ENCODE measurements around the gene ATXN1. TPM values are rescaled to one million over a fixed set of nuclear protein-coding genes. Genes with fewer than 3 reads are reported as not detected.

The ATXN1 gene
- total RNA-seq, 1 donor from 2014 or later = 6.1 TPM

DNA sequence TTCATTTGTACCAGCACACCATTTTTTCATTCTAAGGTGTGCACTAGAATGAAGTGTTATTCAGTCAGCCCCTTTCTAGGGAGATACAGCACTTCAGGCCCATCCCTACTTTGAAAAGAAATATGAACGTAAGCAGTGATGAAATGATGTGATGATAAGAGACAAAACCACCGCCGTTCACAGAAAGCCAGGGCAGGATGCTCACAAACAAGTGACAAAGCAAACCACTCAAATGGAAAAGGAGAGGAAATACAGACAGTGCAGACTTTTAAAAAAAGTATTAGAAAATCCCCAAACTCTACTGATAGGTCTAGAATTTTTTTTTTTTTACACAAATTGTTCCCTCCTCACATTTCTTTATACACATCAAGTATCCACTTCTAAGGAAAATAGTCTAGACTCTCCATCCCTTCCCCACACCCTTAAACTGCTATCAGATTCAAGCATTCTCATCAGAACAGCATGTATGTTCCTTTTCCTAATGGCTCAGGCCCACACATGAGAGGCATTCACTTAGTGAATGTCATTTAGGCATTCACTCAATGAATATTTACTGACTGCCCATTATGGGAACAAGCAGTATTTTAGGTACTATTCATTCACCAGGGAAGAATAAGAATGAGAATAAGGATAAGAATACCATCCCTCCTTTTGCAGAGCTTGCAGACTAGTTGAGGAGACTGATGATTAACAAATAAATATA lies 279.4 kb downstream of the ATXN1 start:
- no peak overlapping the region for H3K4me3 ChIP-seq (ENCODE audit: low read depth, low read length)
- DNase-seq (ENCODE audit: low read depth) = no peak
- TF ChIP-seq, protein P1, sequence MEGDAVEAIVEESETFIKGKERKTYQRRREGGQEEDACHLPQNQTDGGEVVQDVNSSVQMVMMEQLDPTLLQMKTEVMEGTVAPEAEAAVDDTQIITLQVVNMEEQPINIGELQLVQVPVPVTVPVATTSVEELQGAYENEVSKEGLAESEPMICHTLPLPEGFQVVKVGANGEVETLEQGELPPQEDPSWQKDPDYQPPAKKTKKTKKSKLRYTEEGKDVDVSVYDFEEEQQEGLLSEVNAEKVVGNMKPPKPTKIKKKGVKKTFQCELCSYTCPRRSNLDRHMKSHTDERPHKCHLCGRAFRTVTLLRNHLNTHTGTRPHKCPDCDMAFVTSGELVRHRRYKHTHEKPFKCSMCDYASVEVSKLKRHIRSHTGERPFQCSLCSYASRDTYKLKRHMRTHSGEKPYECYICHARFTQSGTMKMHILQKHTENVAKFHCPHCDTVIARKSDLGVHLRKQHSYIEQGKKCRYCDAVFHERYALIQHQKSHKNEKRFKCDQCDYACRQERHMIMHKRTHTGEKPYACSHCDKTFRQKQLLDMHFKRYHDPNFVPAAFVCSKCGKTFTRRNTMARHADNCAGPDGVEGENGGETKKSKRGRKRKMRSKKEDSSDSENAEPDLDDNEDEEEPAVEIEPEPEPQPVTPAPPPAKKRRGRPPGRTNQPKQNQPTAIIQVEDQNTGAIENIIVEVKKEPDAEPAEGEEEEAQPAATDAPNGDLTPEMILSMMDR (conservative IDR thresholded peaks at IDR 0.05; ENCODE audit: low read depth, low read length) = no peak

DNA sequence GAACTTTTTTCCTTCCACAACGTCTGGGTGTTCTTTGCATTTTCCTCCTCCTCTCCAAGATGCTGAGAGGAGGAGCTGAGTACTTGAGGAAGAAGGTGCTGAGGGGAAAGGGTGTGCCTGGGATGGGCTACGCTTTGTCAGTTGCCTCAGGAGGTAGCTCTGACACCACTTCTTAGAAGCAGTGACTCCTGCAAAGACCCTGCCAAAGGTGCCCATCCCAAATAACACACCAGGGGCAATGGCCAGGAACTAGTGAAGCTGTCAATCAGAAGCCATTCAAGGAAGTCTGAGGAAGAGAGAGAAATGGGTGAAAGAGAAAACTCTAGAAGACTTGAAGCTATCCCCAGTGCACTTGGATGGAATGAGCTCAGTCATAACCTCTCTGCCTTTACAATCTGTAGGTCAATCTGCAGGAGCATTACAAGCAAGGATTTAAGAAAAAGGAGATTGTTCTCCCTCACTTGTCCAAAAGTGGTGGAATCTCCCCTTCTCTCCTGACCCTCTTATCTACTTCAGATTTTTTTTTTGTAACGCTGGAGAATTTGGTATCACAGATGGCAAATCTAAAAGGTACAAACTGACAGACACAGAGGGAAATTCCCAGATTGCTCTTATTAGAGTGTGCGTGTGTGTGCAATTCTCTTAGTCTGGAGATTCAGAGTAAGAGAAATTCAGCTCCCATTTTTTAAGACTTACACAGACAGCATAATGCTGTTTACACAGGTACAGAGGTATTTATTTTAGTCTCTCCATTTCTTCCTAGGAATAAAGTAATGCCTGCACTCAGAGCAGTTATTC lies 280.3 kb downstream of the ATXN1 start:
- TF ChIP-seq, protein P1 (conservative IDR thresholded peaks at IDR 0.05; ENCODE audit: low read depth, low read length) = no peak
- no peak for DNase-seq (ENCODE audit: low read depth)
- no peak overlapping the region for H3K4me3 ChIP-seq (ENCODE audit: low read depth, low read length)

DNA sequence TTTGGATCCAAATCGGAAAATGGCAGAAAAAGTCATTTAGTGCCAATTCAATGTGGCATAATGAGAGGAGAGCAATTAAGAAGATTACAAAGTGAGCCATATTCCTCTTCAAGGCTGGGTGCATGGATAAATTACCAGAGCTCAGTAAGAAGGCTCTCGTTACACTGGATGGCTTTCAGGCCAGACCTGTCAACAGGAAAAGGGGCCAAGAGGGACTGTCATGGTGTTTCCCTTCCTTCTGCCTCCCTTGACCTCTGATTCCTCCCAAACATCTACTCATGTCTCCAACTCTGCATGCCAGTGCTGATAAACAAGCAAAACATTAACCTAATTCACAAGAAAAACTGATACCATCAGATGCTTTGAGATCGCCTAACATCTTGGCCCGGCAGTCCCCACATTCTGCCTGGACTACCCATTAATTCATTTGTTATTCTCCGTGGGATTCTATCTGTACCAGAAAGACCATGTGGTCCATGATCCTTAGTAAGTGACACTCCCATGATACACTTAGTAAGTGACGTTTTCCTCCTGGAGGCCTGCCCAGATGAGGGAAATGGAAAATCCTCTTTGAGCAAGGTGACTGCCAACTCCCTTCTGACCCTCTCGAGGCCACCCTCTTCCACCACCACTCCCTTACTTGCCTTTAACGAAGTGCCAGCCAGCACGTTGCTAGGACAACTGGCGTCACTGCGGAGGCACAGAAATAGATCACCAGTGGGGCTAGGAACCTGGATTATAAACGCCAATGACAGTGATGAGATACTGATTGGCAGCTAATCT lies 283.7 kb downstream of the ATXN1 start:
- DNase-seq (ENCODE audit: low read depth) = no peak
- no peak overlapping the region for H3K4me3 ChIP-seq (ENCODE audit: low read depth, low read length)
- TF ChIP-seq, protein P1 (conservative IDR thresholded peaks at IDR 0.05; ENCODE audit: low read depth, low read length) = no peak

DNA sequence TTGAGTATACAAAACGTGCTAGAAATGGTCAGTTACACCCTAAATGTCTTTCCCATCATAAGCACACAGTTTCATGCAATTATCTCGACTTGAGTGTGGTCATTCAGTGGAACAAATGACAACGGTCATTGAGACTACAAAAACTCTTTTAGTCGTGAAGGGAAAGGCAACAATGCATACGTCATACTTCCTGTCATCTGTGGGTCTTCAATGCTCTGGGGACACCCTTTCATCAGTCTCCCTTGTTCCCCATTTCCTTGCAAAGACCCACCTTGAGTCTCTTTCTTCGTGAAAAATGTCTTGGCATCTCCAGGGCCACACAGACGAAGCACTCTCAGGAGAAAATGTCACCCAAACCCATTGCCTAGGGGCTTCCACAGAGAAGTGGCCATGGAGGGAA lies 284.4 kb downstream of the ATXN1 start:
- no peak for DNase-seq (ENCODE audit: low read depth)
- H3K4me3 ChIP-seq (ENCODE audit: low read depth, low read length) = no peak overlapping the region
- TF ChIP-seq, protein P1 (conservative IDR thresholded peaks at IDR 0.05; ENCODE audit: low read depth, low read length) = no peak

DNA sequence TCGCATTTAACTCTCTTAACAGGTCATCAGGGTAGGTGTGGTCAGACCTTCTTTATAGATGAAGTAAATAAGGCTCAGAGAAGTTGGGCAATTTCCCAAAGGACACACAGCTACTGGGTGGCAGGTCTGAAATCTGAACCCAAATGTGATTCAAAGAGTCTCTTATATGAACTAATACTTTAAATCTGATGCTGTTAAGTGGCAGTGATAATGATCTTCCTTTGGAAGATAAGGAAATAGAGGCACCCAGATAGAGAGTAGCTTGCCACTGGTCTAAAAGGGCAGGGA lies 285.8 kb downstream of the ATXN1 start:
- H3K4me3 ChIP-seq (ENCODE audit: low read depth, low read length) = no peak overlapping the region
- no peak for DNase-seq (ENCODE audit: low read depth)
- TF ChIP-seq, protein P1 (conservative IDR thresholded peaks at IDR 0.05; ENCODE audit: low read depth, low read length) = no peak

DNA sequence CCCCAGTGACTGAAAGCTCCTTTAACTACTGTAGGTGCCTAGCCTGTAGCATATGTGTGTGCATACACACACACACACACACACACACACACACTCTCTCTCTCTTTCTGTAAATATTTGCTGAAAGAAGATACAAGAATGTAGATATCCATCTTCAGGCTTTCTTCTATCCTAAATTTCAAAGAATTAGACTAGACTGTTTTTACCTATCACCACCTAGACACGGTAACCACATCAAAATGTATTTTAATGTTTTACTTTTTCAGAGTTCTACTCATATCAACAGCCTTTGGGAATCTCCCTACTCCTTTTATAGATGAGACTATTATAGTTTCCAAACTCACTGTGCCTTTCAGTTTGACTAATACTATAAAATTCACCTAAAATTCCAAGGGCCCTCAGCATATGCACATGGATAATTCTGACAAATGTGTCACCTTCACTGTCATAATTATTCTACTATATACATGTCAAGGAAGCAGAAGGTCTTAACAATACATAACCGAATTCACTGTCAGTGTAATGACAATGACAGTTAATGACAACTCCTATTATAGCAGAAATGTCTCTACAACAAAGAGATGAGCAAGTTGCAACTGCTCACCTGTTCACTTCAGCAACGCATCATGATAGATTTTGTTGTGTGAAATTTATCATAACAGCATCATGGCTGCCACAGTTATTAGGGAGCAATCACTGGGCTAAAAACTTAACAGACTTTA lies 286.3 kb downstream of the ATXN1 start:
- DNase-seq (ENCODE audit: low read depth) = no peak
- TF ChIP-seq, protein P1 (conservative IDR thresholded peaks at IDR 0.05; ENCODE audit: low read depth, low read length) = no peak
- H3K4me3 ChIP-seq (ENCODE audit: low read depth, low read length) = no peak overlapping the region

Data from epithelial cell of proximal tubule (primary cell).